Fibroblast of the aortic adventitia (primary cell): ENCODE data around the gene ATG10. TPM values are rescaled to one million over a fixed set of nuclear protein-coding genes. Genes with fewer than 3 reads are reported as not detected.
A peak's percentile ranks its signal among the peaks of the same experiment; 100 is the strongest.

Source experiments
- DNase-seq: peaks from one replicate; pipeline ENCODE4 v3.0.0-alpha.2; 2010; ENCODE audit warnings: low read depth
- H3K4me3 ChIP-seq: 2 replicates; pipeline ENCODE4 v1.5.1; 2011; ENCODE audit warnings: low read depth, mild to moderate bottlenecking, control low read depth, low read length, moderate library complexity
- total RNA-seq: library from RNA; depleted of rRNA; stranded (reverse); fragments of >200 nt; gene quantifications from 2 replicates; pipeline ENCODE4 v1.2.3, GENCODE V29; 2012; ENCODE audit warnings: low replicate concordance
- TF ChIP-seq, protein P1 (sequence below): IDR thresholded peaks from 2 replicates; pipeline ENCODE4 v1.5.1; 2011; ENCODE audit warnings: mild to moderate bottlenecking, low read length, control low read depth, inconsistent platforms; ENCODE audit not compliant: insufficient read depth

ATG10 gene
- total RNA-seq, 1 donor, result 8.8 TPM

DNA sequence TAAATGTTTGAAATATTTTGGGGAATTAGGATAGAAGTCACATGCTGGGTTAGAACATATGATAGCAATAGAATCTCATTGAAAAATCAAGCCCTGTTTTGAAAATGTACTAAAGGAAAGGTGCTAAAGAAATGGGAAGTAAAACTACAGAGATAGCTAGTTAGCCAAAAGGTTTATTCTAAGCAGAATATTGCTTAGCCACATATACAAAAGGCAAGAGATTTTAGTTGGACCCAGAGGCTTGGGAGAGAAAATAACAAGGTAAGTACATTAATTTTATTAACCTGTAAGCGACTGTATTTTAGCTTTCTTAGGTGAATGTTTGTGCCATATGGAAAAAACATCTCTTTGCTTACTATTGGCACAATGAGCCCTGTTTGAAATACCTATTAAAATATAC, 198.1 kb downstream of the ATG10 start:
- TF ChIP-seq, protein P1, sequence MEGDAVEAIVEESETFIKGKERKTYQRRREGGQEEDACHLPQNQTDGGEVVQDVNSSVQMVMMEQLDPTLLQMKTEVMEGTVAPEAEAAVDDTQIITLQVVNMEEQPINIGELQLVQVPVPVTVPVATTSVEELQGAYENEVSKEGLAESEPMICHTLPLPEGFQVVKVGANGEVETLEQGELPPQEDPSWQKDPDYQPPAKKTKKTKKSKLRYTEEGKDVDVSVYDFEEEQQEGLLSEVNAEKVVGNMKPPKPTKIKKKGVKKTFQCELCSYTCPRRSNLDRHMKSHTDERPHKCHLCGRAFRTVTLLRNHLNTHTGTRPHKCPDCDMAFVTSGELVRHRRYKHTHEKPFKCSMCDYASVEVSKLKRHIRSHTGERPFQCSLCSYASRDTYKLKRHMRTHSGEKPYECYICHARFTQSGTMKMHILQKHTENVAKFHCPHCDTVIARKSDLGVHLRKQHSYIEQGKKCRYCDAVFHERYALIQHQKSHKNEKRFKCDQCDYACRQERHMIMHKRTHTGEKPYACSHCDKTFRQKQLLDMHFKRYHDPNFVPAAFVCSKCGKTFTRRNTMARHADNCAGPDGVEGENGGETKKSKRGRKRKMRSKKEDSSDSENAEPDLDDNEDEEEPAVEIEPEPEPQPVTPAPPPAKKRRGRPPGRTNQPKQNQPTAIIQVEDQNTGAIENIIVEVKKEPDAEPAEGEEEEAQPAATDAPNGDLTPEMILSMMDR, result no peak
- no peak for DNase-seq
- H3K4me3 ChIP-seq, result no peak overlapping the region

DNA sequence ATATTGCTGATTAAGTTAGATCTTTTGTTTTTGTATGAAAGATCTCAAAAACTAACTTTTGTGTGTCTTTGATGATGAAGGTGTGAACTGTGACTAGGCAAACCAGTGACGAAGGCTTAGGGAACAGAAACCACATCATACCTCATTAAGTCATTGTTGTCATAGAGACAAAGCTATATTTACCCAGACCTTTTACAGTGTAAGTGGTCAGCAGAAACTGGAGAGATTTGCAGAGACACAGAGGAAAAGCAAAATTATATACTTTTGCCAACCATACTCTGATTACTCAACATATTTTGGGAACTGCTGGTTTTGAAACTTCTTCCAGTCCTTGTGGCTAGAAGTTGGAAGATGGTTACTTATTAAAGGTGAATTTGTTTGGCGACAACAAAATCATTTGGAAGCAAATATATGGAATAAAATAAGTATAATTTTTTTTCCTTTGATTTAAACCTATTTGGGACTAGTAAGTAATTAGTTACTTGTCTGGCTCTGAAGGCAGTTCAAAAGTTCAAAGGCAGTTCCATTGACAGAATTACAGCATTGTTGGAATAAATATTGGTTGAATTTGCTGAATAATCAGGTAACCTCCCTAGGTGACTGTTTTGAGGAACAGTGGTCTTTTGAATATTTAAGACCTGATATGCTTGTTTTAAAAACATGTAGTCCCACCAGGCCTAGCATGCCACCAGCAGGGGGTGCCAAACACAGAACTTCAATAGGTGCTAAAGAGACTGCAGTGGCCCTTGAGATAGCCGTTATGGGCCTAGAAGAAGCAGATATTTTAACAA, 202.5 kb downstream of the ATG10 start:
- TF ChIP-seq, protein P1, result peak; percentile 74
- H3K4me3 ChIP-seq, result no peak overlapping the region
- peak; percentile 76 for DNase-seq

DNA sequence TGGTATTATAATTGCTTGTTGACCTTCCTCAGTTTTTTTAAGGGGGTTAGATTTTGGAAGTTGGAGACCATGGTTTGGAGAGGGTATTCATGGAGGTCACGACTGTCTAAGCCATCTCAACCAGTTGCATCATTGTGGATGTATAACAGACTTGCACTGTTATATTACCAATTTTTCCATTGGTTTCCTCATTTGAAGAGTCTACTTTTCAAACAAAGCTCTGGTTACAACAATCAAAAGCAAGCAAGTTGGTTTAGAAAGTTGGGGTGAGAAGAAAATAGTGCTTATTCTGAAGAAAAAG, 203.0 kb downstream of the ATG10 start:
- DNase-seq, result no peak
- H3K4me3 ChIP-seq, result no peak overlapping the region
- TF ChIP-seq, protein P1, result no peak

DNA sequence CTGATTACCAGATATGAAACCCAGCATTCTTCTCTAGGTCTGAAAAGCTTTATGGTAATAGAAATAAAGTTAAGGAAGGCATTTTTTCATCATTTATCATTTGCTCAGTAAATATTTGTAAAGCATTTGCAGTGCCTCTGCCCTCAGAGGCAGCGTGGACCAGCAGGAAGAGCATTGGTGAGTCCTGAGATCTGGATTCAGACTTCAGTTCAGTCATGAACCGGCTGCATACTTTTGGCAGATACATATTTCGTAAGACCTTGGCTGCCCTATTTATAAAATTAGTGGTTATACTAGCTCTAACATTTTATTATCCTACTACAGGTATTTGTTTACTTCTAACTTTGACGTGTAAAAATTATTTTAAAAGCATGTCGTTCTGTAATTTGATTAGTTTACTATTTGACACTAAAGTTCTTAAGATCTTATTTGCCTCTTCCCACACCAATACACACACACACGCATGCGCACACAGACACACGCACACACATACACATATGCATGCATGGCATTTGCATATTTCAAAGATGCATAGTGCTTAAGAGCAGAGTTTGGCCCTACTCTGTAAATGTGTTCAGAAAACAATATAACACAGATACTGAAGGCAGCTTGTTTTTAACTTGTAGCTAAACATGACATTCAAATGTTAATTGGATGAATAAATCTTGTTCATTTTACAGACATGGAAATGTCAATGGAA, 204.4 kb downstream of the ATG10 start:
- no peak overlapping the region for H3K4me3 ChIP-seq
- TF ChIP-seq, protein P1, result no peak
- DNase-seq, result peak; percentile 11

DNA sequence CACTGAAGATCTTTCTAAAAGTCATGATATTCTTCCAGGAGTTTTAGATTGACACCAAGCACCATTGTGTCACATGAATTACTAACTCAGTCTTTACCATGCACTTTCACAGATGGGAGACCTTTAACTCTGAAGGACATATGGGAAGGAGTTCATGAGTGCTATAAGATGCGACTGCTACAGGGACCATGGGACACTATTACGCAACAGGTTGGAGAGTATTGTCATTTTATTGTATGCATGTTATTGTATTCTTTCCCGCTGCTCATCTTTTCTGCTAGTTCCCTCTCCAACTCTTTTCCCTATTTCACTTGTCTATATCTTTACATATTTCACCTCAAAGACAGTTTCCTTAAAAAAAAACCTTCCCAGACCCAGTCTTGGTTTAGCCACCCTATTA, 206.6 kb downstream of the ATG10 start:
- no peak overlapping the region for H3K4me3 ChIP-seq
- DNase-seq, result no peak
- TF ChIP-seq, protein P1, result no peak

DNA sequence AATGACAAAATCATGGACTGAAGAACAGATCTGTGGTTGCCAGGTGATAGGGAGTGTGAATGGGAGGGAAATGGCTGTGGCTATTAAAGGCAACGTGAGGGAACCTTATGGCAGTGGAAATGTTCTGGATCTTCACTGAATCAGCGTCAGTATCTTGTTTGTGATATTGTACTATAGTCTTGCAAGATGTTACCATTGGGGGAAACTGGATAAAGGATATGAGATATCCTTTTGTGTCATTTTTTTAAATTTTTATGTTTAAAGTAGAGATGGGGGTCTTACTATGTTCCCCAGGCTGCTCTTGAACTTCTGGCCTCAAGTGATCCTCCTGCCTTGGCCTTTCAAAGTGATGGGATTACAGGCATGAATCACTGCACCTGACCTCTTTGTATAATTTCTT, 210.8 kb downstream of the ATG10 start:
- TF ChIP-seq, protein P1, result no peak
- no peak for DNase-seq
- H3K4me3 ChIP-seq, result no peak overlapping the region

DNA sequence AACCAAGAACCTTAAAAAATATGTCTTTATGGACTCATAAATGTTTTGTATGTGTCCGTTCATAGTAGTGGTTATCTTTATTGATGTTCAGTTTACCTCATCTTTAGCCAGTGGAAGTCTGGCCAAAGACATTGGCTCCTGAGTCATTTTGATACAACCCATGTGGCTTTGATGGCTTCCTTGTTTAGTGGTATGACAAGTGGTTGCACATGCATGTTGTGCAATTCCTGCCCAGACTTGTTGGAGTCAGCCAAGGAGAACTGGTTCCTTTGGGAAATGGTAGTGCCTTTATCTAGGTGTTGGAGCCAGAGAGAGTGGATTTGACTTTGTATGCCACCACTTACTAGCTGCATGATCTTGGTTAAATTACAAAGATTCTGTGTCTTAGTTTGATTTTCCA, 212.0 kb downstream of the ATG10 start:
- H3K4me3 ChIP-seq, result no peak overlapping the region
- DNase-seq, result peak; percentile 79
- TF ChIP-seq, protein P1, result no peak
